ENCODE data around the gene SMYD2. TPM values are rescaled to one million over a fixed set of nuclear protein-coding genes. Genes with fewer than 3 reads are reported as not detected.

Gene SMYD2
- total and polyA plus RNA-seq, 2 experiments from 2014 or later: 34.4 to 39.8 TPM

DNA sequence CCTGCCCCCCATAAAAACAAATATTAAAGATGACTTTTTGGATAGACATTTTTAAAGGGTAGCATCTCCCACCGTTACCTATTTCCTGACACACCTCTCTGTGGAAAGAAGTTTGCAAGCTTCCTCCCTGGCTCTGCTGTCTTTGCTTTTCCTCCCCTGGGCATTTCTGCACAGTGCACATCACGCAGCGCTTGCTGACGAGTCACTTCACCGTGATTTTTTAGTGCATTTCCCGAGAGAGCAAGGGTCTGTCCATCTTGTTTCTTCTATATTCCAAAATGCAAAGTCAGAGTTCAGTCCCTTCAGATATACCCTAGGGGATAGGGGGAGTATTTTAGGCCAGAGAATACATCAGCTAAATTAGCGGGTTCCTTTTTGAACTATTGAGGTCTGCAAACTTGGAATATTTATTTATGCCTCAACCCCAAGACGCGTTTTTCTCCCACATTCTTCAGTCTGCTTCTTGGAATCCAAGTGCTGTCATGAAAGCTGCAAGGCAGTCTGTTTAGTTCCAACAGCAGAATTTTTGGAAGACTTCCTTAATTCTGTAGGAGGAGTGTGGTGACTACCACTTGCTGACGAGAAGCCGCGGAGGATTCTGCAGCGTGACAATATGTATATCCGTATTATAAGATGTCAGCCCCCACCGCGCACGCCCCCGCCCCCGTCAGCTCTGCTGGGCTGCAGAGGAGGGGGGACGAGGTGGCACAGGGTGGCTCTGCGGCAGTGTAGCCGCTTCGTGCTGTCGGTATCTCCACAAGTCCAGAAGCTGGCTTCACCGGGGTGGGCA lies 22.4 kb downstream of the SMYD2 start:
- no peak overlapping the region for H3K4me3 ChIP-seq
- TF ChIP-seq EZH2phosphoT487 (IDR thresholded peaks at IDR 0.05; ENCODE audit: low read depth, severe bottlenecking, unreplicated experiment) (no peak), EZH2 (IDR thresholded peaks at IDR 0.05; ENCODE audit: borderline replicate concordance) (no peak)
- TF ChIP-seq, protein P1, sequence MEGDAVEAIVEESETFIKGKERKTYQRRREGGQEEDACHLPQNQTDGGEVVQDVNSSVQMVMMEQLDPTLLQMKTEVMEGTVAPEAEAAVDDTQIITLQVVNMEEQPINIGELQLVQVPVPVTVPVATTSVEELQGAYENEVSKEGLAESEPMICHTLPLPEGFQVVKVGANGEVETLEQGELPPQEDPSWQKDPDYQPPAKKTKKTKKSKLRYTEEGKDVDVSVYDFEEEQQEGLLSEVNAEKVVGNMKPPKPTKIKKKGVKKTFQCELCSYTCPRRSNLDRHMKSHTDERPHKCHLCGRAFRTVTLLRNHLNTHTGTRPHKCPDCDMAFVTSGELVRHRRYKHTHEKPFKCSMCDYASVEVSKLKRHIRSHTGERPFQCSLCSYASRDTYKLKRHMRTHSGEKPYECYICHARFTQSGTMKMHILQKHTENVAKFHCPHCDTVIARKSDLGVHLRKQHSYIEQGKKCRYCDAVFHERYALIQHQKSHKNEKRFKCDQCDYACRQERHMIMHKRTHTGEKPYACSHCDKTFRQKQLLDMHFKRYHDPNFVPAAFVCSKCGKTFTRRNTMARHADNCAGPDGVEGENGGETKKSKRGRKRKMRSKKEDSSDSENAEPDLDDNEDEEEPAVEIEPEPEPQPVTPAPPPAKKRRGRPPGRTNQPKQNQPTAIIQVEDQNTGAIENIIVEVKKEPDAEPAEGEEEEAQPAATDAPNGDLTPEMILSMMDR (IDR thresholded peaks at IDR 0.05; ENCODE audit: poor library complexity): no peak
- no peak for DNase-seq (ENCODE audit: low spot score)
- H3K9me3 ChIP-seq (ENCODE audit: low read depth): no peaks in the 10 kb centered on the region
- no peaks in the 10 kb centered on the region for H4K20me1 ChIP-seq (ENCODE audit: insufficient read depth, poor library complexity, severe bottlenecking)
- no peaks in the 10 kb centered on the region for H3K36me3 ChIP-seq (replicated peaks; ENCODE audit: insufficient read depth, low read depth)
- 87% methylated on average over 25 of the region's 25 CpGs for WGBS (ENCODE audit: low lambda C conversion rate, missing lambda C conversion rate)
- H3K79me2 ChIP-seq: peaks cover 21% of the 10 kb centered on the region
- H2AFZ ChIP-seq: no peak overlapping the region
- no peak overlapping the region for H3K4me2 ChIP-seq
- H3K4me1 ChIP-seq (ENCODE audit: insufficient read depth): no peaks in the 10 kb centered on the region
- no peaks in the 10 kb centered on the region for H3K27me3 ChIP-seq
- H3K9me2 ChIP-seq (replicated peaks; ENCODE audit: insufficient read depth): no peaks in the 10 kb centered on the region
- no peak overlapping the region for H3K27ac ChIP-seq

DNA sequence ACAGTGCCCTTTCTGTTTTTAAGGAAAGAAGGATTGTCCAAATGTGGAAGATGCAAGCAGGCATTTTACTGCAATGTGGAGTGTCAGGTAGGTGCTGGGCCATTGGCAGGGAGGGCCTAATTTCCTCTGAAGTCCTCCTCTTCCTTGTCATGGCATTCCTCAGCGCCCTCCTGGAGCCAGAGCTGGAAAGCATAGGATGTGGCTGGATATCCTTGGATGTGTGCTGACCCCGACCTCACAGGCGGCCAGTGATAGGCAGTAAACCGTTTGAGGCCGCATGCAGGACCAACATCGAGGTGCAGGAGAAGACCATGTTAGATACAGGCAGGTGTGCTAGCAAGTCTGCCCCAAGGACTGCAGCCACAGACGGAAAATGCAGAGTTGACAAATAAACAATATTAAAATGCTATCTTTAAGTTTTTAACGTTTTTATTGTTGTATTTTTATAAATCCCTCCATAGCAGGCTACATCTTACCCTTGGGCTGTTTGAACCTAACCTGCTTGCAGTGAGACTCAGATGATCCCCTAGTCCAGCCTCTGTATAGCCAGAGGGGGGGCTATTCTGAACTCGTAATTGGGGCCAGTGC lies 24.3 kb downstream of the SMYD2 start:
- DNase-seq (ENCODE audit: low spot score): no peak
- H3K27ac ChIP-seq: no peak overlapping the region
- TF ChIP-seq, protein P1 (IDR thresholded peaks at IDR 0.05; ENCODE audit: poor library complexity): no peak
- TF ChIP-seq EZH2 (IDR thresholded peaks at IDR 0.05; ENCODE audit: borderline replicate concordance) (no peak), EZH2phosphoT487 (IDR thresholded peaks at IDR 0.05; ENCODE audit: low read depth, severe bottlenecking, unreplicated experiment) (no peak)
- H2AFZ ChIP-seq: no peak overlapping the region
- H3K4me3 ChIP-seq: no peak overlapping the region
- no peaks in the 10 kb centered on the region for H4K20me1 ChIP-seq (ENCODE audit: insufficient read depth, poor library complexity, severe bottlenecking)
- H3K9me3 ChIP-seq (ENCODE audit: low read depth): no peaks in the 10 kb centered on the region
- H3K9me2 ChIP-seq (replicated peaks; ENCODE audit: insufficient read depth): no peaks in the 10 kb centered on the region
- no peaks in the 10 kb centered on the region for H3K36me3 ChIP-seq (replicated peaks; ENCODE audit: insufficient read depth, low read depth)
- H3K4me2 ChIP-seq: no peak overlapping the region
- H3K4me1 ChIP-seq (ENCODE audit: insufficient read depth): no peaks in the 10 kb centered on the region
- H3K27me3 ChIP-seq: no peaks in the 10 kb centered on the region
- peaks cover 13% of the 10 kb centered on the region for H3K79me2 ChIP-seq
- WGBS (ENCODE audit: low lambda C conversion rate, missing lambda C conversion rate): 96% methylated on average over 9 of the region's 9 CpGs

DNA sequence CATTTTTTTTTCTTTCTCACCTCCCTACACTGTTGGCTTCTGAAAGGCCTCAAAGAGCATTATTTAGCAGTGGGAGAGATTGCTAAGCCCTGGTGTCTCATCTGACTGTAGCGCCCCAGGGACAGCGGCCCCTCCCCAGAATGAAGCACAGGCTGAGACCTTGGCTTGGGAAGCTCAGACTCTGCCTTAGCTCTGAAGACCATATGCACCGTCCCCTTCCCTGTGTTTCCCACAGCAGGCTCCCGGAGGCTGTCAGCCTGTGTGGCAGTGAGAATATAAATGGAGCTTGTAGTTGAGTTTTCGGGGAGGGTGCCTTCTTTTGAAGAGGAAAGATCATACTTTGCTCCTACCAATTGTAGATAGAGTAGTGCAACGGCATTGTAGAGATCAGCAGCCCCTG lies 25.3 kb downstream of the SMYD2 start:
- TF ChIP-seq EZH2phosphoT487 (IDR thresholded peaks at IDR 0.05; ENCODE audit: low read depth, severe bottlenecking, unreplicated experiment): no peak
- TF ChIP-seq, protein P1 (IDR thresholded peaks at IDR 0.05; ENCODE audit: poor library complexity): no peak
- no peak for TF ChIP-seq EZH2 (IDR thresholded peaks at IDR 0.05; ENCODE audit: borderline replicate concordance)
- DNase-seq (ENCODE audit: low spot score): no peak

More for the DNA sequence above, 25.3 kb downstream of the SMYD2 start:
- WGBS (ENCODE audit: low lambda C conversion rate, missing lambda C conversion rate): 90% methylated on average over 6 of the region's 6 CpGs
- Histone ChIP-seq H3K36me3 (replicated peaks; ENCODE audit: insufficient read depth, low read depth) (no peaks in the 10 kb centered on the region), H3K9me2 (replicated peaks; ENCODE audit: insufficient read depth) (no peaks in the 10 kb centered on the region), H3K9me3 (ENCODE audit: low read depth) (no peaks in the 10 kb centered on the region), H4K20me1 (ENCODE audit: insufficient read depth, poor library complexity, severe bottlenecking) (no peaks in the 10 kb centered on the region), H3K79me2 (peaks cover 11% of the 10 kb centered on the region), H3K27ac (no peak overlapping the region), H3K4me3 (no peak overlapping the region), H2AFZ (no peak overlapping the region), H3K4me2 (no peak overlapping the region), H3K27me3 (no peaks in the 10 kb centered on the region), H3K4me1 (ENCODE audit: insufficient read depth) (no peaks in the 10 kb centered on the region)
